Uterus (tissue), 2 donors: ENCODE results near the gene SLC35G6.

Source experiments
- CTCF ChIP-seq, 4 experiments: fragments of 200-600 bp in 2 of 4; fragments of 450-650 bp in 2 of 4; sonication (generic) in 2 of 4; IDR thresholded peaks; one replicate each; pipeline ENCODE4 v1.5.1; 2016 to 2019; ENCODE audit warnings: antibody characterized with exemption in 4 of 4, mild to moderate bottlenecking in 2 of 4, moderate library complexity in 1 of 4
- POLR2A ChIP-seq, 2 donors: fragments of 450-650 bp; IDR thresholded peaks; one replicate each; pipeline ENCODE4 v1.6.1; 2016; ENCODE audit warnings: antibody characterized with exemption in 2 of 2, mild to moderate bottlenecking in 1 of 2, moderate library complexity in 1 of 2

- TF ChIP-seq CTCF (IDR thresholded peaks at IDR 0.05): no peak
- TF ChIP-seq POLR2A (IDR thresholded peaks at IDR 0.05): no peak
Observed at GRCh38 chr17:7528842-7529241, 47.6 kb downstream of the SLC35G6 start.
